NCI-H1694 treated with DMSO at 0.1 percent for 48 hours (cell line): ENCODE measurements around the gene MYO10.

Source experiments
- DNase-seq: peaks from one replicate; lab custom pipeline; 2025; lab: John Stamatoyannopoulos, UW

The MYO10 gene

DNA sequence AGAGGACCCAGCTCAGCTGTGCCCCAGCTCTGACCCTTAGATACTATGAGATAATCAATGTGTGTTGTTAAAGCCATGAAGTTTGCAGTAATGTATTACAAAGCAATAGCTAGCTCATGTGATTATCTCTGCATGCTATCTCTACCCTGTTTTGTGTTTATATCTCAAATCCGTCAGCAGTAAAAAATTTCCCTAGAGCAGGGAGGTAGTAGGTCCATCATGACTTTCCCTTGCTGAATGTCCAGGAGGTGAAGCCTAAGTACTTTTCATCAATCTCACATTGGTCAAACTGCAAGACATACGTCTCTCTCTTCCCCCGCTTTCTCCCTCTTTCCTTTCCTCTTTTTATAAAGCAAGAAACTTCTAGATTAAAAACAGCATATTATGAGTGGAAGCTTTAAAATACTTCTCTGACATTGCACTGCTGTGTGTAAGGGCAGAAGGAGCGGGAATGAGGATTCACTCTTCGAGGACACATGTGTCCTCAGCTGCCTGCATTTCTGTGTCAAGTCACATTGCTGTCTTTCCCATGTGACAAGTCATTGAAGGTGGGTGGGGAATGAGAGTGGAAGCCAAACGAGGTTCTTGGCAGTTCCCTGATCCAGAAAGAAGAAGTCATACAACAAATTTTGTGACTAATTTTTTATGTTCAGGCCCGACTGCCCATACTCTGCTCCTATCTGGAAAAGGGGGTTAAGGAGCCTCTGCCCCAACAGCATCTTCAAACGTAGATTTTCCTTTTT lies 226.2 kb downstream of the MYO10 start:
- no peak for DNase-seq

DNA sequence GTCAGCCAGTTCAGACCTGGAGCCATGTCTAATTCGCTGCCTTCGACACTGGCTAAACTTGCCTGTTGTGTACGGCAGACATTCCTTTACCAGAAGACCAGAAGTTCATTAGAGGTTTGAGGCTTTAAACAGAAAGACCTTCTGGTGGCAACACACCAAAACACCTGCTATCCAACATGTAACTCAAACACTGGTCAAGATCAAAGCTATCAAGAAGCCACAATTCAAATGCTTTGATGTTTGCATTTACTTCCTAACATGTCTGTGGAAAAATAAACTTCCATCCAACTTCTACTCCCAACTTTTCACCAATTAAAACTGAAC lies 228.3 kb downstream of the MYO10 start:
- DNase-seq, result no peak

DNA sequence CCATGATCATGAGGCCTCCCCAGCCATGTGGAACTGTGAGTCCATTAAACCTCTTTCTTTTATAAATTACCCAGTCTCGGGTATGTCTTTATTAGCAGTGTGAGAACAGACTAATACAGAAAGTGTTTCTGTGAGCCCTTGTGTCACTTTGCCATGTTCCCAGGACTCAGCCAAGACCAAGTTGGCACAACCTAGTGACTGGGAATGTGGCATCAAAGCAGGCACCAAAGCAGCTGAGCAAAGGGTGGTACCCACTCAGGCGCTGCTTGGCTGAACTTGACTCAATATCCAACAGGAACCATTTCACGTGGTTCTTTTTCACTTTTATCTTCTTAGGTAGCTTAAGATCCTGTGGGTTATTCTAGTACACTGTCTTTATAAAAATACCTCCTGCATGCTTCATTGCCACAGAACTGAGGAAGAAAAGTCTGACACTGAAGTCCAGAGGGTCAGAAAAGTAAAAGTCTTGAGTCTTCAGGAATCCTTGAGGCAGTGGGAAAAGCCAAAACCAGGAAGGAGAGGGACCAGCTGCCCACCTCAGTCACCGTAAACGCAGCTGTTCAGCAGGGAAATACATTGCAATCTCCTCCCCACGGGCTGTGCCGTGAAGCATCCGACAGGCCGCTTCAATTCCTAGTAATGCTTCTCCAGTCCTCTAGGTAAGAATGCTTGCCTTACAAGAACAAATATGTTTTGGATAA lies 228.8 kb downstream of the MYO10 start:
- no peak for DNase-seq

DNA sequence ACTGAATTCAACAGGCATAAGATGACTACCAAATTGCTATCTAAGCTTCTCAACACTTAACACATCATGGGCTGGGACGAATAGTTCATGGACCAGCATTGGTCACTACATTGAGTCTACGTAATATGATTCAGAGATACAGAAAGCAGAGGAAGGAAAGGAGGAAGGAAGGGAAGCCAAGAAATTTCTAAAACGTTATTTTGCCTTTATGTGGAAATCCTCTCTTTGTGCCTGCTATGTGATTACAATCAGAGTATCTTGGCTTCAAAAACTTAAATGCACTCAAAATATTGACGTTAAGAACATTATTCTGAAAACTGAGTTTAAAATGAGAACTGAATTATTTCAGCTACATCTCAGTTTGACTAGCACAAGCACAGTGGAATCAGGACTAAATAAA lies 231.1 kb downstream of the MYO10 start:
- no peak for DNase-seq

DNA sequence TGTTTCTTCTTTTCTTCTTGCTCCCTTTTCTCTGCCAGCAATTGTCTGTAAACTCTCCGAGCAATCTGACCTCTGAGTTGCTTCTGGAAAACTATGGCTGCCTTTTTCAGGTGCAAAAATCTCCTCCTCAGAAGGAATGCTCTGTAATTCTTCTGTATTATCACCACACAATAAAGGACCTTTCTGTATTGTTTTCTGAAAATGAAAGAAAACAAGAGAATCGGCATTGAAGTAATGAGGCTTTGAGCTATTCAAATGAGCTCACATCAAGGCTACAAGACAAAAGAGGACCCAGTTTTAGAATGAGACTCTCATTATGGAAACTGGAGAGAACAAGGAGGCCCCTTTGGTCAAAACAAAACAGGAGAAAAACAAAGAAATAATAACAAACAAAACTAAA lies 233.1 kb downstream of the MYO10 start:
- no peak for DNase-seq

DNA sequence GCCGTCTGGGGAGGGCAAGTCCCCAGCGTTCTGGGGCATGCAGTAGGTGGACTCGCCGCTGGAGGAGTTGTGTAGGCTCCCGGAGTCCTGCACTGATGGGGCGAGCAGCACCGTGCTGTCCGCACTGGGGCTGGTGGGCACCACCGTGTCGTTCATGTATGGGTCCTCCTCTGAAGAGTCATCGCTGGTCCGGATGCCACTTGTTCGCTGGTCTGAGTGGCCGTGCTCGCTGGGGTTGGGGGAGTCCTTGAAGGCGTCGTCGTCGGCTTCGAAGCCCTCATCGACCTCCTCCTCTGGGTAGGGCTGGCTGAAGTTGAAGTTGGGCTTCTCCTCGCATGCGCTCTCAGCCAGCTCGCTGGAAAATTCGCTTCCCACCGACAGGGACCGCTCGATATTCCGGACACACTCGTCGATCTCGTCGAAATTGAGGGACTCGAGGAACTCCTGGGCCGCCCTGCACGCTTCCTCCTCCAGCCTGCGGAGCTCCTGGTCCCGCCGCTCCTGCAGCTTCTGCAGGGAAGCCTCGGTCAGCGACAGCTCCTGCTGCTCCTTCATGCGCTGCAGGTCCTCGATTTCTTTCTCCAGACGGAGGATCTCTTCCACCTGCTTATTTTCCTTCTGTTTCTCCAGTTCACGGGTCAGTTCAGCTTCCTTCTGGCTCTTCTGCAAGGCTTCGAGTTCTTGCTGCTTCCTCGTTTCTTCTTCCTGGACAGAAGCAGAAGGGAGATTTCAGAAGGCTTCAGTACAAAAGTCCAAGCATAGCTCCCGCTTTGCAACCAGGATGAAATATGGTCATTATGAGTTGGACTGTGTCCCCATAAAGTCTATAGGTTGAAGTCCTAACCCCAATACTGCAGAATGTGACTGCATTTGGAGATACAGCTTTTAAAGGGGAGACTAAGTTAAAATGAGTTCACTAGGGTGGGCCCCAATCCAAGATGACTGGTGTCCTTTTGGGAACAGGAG lies 234.7 kb downstream of the MYO10 start:
- no peak for DNase-seq

DNA sequence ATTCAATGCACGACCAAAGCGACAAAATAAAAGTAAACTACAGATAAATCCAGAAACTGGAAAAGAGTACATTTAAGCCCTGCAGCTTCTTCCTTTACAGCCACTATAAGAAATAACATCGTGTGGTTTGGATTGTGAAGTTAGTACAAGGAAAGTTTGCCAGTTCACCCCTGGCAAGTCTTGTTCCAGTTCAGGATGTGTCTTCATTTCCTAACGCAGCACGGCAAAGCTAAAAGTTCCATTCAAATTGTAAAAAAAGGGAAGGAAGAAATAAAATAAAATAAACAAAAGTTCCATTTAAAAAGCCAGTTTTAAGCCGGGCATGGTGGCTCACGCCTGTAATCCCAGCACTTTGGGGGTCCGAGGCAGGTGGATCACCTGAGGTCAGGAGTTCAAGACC lies 236.0 kb downstream of the MYO10 start:
- DNase-seq, result no peak

DNA sequence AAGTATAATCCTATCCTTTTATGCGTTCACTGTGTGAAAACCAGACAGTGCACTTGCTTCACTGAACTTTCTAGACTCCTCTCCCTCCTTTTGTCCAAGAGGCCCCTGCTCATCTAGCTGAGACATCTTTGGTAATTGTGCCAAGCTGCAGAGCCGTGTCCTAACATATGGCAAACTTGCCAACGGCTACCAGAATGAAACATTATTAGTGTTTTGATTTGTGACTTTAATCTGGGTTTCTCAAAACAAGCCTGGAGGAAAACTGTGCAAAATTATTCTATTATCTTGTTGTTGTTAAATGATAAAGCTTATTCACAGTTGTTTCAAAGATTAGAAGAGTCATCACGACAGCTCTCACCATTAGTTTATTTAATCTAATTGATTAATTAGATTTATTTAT lies 240.3 kb downstream of the MYO10 start:
- no peak for DNase-seq

DNA sequence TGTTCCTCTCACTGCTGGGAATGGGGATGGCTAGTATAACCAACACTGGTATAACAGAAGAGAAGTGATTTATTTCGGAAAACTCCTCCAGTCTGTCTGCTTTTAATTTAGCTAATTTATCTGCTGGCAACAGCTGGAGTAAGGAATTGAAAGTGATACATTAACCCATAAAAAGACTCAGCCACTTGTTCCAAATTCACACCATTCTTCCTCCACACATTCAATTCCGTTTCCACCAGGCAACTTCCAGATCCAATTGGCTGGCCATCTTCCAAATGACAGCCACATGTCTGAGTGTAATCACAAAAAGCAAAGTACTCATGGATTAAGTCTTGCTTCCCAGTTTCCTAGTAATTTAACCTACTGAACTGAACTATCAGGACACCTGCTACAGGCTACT lies 242.2 kb downstream of the MYO10 start:
- DNase-seq, result no peak

DNA sequence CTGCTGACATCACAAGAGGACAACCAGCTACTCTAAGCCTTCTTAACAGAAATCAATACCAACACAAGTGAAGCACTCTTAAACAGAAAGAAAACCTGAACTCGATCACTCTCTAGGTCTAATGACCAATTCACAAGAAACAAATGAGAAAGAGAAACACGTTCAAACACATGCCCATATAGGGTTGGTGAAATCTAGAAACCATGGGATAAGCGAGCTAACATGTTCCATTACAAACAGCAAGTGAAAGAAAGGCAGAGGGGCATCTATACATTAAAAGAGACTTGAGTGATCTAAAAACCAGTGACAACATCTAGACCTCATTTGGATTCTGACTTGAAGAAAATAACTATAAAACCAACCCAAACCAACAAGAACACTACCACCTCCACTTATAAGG lies 244.4 kb downstream of the MYO10 start:
- DNase-seq, result no peak

DNA sequence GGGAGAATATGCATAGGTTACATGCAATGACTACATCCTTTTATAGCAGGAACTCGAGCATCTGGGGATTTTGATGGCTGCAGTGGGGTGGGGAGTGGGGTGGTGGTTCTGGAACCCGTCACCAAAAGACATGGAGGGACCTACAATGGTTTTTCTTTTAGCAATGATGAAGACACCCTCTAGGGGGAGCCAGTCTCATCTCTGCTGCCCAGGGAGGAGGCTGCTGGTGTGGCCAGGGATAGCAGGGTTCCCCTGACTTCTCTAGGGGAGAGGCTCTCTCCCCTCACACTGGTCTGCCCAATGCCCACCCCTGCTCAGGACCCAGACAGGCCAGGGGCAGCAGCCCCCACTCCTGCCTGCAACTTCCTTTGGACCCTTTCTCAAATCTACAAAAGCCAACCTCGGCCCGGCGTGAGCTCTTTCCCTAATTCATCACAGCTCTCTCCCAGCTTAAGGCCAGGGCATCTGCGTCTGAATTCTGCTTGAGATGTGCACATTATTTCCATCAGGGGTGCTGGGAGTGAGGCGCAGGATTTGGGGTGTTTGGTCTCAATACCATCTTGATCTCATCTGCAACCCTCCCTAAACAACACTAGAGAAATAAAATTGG lies 245.7 kb downstream of the MYO10 start:
- DNase-seq, result peak; percentile 21

DNA sequence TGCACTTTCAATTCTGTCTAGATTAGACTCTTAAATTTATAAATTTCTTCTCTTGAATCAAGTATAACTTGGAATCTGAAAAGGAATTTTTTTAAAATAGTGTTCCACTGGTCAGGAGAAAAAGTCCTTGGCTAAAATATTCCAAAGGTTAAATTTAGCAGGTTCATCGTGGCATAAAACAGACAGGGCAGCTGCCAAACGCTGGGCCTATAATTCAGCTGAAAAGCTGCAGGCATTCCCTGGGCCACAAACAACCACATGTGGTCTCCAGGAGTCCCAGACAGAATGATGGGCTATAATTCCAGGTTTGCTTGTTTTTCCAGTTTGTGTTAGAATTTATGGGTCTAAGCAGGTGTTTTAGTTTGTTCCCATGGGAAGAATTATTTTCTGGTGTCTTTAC lies 248.2 kb downstream of the MYO10 start:
- no peak for DNase-seq

DNA sequence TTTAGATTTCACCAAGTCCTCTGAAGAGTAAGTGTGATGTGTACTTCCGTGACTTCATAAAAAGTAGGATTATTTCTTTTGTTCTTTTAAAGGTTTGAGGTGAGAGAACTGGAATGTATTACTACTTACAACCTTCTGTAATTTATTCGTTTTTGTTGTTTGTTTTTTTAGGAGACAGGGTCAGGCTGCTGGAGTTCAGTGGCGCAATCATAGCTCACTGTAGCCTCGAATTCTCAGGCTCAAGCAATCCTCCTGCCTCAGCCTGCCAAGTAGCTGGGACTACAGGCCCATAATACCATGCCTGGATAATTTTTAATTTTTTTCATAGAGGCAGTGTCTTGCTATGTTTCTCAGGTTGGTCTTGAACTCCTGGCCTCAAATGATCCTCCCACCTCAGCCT lies 251.0 kb downstream of the MYO10 start:
- no peak for DNase-seq

DNA sequence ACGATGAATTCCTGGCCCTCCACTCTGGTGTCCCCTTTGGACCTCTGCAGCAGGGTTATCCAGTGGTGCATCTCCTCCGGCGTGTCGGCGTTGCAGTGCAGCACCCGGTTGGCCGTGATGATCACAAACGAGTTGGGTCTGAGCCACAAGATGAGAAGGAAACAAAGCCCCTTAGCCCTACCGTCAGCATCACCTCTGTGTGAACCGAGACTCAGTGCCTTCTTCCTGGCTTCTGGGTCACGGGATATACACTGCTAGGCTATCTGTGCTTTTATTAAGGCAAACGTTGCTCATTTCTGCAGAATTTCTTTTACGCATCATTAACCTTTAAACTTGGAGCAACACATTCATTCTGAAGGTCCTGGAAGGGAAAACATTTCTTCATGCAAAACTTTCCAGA lies 254.2 kb downstream of the MYO10 start:
- no peak for DNase-seq

DNA sequence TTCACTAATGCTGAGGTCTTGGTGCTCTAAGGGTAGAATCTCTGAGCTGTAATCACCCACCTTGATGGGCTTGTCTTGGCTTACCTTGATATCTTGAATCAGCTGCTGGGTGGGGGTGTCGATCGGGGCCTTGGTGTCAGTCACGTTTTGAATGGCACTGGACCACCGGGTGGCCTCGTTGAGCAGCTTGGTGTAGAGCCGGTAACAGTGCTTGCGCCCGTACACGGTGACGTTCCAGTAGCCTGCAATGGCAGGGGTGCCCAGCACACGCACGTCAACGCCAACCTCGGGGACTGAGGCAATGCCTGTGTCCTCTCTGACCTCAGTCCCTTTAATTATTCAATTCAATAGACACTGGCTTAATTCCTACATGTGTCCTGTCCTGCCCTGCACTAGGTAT lies 256.2 kb downstream of the MYO10 start:
- no peak for DNase-seq

DNA sequence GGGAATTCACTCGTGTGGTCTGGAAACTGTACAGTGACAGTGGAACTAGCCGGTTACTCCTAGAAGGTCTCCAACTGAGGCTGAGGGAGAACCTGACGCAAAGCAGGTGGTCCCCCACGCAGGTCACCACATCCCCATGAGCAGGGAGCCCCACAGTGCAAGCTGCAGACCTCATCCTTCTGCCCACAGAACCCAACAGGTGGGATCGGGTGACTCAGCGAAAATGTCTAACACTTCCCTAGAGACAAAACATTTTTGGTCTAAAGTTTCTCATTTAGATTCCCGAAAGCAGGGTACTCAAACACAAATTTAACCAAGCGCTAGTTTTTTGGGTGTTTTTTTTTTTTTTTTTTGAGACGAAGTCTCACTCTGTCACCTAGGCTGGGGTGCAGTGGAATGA lies 256.9 kb downstream of the MYO10 start:
- no peak for DNase-seq

DNA sequence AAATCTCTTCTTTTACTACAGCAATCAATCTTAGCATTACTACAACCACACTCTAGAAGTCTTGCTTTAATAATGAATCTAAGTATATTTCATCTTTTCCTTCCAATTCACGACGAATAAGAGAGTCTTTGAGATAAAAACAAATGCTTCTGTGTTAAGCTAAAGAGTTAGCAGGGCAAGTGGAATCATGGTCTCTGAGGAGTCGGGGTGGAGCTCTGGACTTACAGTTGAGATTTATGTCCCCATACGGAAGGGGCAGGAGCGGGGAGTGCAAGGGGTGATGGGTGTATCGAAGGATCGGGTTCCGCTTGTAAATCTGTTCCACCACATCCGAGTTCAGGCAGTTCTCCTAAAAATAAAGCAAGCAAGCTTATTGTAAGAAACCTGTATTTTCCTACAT lies 260.3 kb downstream of the MYO10 start:
- DNase-seq, result no peak

DNA sequence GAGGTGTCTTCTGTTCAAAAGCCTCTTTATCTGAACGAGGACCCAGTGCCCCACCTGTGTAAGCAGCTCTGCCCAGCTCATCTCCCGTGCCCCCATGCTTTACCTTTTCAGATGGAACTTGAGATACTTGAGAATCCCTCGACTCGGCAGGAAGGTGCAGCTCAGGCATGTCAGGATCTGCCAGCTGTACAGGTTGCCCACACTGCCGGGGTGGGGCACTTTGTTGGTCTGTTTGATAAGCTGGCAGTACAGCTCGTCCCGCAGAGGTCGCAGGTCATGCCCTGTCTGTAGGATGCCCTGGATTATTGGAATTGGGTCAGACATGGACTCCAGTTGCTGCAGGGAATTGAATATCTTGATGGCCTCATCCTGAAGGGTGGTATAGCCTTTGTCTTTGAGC lies 261.3 kb downstream of the MYO10 start:
- DNase-seq, result no peak

DNA sequence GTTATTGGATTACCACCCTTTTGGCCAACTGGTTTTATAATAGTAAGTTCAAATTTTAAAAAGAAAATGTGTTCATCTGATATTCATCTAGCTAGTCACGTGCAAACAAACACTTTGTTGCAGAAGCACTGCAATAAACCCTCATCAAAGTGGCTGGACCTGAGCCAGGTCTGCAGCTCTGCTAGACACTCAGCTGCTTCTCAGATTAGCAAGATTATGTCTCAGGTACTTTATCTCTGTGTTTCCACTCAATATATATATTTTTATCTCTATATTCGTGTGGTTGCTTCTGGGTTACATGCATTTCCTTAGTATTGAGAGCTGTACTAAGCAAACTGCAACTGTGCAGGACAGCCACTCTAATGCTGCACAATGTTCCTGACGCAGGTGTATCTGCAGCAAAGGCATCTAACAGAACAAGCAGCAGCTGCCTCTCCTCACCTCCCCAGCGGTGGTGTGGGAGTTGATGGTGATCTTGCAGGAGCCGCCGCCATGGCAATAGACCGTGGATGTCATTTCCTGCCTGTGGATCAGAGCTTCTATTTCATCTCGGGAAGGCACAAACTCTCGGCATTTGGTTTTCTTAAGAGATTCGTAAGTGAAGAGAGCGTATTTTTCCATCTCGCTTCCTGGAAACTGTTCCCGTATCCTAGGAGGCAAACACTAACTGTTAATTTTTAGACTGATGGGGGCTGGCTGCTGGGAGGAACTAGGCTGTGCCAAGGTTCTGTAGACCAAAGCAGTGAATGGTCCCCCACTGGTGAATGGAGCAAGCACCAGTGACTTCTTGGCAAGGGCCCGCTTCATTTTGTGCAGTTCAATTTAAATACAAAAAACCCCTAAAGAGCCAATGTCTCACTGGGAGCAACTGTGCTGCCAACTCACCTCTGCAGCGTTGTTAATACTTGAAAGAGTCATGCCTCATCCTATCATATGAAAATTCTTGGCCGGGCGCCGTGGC lies 262.6 kb downstream of the MYO10 start:
- no peak for DNase-seq

DNA sequence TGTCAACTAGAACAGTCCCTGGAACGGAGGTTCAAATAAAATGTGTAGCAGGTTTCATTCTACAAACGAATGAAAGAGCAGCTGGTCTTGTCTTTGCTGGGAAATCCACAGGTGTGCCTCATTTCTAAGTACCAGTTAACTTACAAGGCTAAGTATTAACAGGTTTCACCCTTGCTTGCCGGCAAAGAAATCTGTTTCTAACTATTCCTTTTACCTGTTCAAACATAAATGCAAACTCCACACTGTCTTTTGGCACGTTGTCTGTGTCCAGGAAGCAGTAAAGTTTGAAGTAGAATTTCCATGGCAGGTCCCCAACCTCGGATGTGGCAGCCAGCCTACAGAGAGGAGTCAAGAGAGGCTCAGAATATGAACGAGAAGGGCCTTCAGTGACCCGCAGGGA lies 264.9 kb downstream of the MYO10 start:
- DNase-seq, result no peak

DNA sequence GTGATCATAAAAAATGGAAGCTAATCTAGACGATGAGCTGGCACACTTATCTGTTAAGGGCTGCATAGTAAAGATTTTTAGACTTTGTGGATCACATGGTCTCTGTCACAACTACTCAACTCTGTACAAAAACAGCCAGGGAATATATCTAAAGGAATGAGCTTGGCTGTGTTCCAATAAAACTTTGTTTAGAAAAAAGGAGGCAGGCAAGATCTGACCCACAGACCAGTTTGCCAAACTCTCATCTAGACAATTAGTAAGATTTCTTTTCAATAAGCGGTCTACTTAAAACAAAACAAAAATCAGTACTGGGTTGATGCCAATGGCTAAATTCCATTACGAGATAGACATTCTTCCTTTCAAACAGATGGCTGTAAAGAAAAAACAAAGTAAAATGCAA lies 266.3 kb downstream of the MYO10 start:
- DNase-seq, result no peak
